Omental fat pad (tissue), 4 donors: ENCODE measurements around the gene PHC3. TPM values are rescaled to one million over a fixed set of nuclear protein-coding genes. Genes with fewer than 3 reads are reported as not detected.

Experiments used
- ATAC-seq: fragments of 150-250 bp; one replicate; pipeline ENCODE4 v1.9.1; 2016; ENCODE audit warnings: mild to moderate bottlenecking, moderate library complexity; ENCODE audit not compliant: low FRiP score
- DNase-seq: peaks from one replicate; pipeline ENCODE4 v3.0.0-alpha.2; 2019; ENCODE audit warnings: low spot score
- total RNA-seq, 4 donors: library from RNA; depleted of rRNA; stranded (reverse); fragments of >200 nt; gene quantifications; one replicate each; pipeline ENCODE4 v1.1.0, GENCODE V29; 2016
- TF ChIP-seq, protein P1 (sequence below), 3 donors: fragments of 450-650 bp; IDR thresholded peaks; one replicate each; pipeline ENCODE4 v1.5.1; 2016 to 2017; ENCODE audit warnings: antibody characterized with exemption in 3 of 3, mild to moderate bottlenecking in 3 of 3, moderate library complexity in 2 of 3

The PHC3 gene
- total RNA-seq, 4 donors from 2014 or later, result 48.6 to 56.7 (median 50.9) TPM

DNA sequence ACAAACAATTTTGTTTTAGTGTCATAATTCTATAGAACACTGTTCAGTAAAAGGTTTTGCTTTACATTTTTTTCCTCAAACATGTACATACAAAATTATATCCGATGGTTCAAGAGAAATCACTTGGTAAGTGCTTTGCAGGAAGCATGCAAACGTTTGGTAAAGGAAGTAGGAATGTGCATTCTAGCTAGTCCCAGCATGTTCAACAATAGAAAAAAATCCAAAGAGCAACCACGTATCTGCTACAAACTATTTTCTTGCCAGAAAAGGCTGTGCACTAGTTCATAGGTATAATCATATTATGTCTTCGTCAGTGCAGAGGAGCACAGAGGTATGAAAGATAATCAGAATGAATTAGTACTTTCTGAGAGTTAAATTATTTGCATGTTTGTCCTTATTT, 85.8 kb downstream of the PHC3 start:
- no peak for DNase-seq
- ATAC-seq, result no peak
- TF ChIP-seq, protein P1, sequence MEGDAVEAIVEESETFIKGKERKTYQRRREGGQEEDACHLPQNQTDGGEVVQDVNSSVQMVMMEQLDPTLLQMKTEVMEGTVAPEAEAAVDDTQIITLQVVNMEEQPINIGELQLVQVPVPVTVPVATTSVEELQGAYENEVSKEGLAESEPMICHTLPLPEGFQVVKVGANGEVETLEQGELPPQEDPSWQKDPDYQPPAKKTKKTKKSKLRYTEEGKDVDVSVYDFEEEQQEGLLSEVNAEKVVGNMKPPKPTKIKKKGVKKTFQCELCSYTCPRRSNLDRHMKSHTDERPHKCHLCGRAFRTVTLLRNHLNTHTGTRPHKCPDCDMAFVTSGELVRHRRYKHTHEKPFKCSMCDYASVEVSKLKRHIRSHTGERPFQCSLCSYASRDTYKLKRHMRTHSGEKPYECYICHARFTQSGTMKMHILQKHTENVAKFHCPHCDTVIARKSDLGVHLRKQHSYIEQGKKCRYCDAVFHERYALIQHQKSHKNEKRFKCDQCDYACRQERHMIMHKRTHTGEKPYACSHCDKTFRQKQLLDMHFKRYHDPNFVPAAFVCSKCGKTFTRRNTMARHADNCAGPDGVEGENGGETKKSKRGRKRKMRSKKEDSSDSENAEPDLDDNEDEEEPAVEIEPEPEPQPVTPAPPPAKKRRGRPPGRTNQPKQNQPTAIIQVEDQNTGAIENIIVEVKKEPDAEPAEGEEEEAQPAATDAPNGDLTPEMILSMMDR (IDR thresholded peaks at IDR 0.05), result no peak

DNA sequence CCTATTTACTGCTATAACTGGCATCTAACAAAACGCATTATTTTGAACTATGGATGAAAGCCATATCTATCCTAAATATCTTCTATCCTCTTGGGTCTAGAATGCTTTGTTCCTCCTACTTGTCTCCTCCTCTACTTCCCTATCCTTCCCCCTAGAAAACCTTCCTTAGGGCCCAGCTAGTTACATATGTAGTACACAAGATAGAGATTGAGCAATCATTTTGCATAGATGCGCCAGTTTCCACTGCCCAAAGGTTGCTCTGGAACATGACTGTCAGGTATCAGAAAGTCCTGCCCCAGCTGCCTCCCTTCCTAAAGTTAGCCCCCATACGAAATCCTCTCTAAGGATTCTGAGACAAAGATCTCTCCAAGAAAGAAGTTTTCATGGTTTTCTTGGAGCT, 88.6 kb downstream of the PHC3 start:
- DNase-seq (no peak), ATAC-seq (no peak)
- TF ChIP-seq, protein P1 (IDR thresholded peaks at IDR 0.05), result no peak

DNA sequence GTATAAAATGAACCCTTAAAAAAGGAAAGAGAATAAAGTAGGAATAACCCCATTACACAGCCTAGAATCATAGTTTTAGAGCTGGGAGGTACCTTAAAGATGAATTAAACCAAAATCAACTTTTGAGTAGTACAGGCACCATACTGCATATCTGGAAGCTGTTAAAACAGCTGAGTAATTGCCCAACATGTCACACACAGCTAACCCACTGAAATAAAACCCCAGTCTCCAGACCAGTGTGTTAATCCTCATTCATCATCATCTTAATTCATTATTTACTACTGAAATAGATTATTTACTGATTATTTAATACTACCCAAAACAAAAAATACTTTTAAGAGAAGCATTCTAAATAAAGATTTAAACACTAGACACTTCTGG, 90.9 kb downstream of the PHC3 start:
- no peak for ATAC-seq
- TF ChIP-seq, protein P1 (IDR thresholded peaks at IDR 0.05), result no peak
- DNase-seq, result no peak

DNA sequence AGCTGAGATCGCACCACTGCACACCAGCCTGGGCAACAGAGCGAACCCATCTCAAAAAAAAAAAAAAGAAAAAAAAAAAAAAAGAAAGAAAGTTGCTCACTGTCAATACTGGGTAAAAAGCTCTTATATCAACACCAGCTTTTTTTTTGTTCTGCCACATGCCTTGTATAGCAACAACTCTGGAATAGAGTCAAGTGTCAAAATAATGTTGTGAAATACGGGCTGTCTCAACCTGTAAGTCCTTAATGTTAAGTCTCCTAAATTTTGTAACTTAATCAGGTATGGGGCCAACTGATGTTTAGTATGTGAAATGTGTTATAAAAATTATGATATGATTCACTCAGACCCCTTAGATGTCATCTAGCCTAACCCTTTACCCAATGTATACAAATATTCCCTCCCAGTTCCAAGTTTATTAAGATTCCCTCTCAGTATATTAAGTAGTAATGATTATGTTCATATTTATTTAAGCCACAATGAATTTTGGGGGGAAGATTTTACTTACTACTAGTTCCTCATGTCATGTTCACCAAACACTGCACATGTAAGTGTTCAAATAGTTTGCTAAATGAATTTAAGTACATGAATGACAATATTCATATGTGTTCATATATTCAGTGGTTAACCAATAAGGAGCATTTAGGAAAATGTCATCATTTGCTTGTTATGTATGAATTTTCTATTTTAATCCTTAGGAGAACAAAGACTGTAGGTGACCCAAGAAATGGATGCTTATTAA, 91.5 kb downstream of the PHC3 start:
- TF ChIP-seq, protein P1 (IDR thresholded peaks at IDR 0.05), result no peak
- no peak for ATAC-seq
- no peak for DNase-seq

DNA sequence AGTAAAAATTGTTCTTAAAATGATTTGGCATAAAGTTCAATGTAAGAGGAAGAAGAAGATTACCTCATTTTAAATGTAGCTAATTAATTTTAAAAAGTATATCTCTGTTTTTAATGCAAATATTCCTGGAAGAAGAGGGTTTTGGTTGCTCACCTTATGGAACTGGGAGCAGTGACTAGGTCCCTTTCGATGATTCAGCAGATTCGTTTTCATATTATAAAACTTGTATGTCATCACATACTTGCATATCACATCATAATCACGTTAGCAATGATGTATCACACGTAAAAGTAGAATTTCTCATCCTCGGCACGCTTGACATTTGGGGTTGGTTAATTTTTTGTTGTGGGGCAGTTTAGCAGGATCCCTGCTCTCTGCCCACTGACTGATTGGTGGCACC, 96.1 kb downstream of the PHC3 start:
- TF ChIP-seq, protein P1 (IDR thresholded peaks at IDR 0.05), result no peak
- no peak for DNase-seq
- ATAC-seq, result no peak

DNA sequence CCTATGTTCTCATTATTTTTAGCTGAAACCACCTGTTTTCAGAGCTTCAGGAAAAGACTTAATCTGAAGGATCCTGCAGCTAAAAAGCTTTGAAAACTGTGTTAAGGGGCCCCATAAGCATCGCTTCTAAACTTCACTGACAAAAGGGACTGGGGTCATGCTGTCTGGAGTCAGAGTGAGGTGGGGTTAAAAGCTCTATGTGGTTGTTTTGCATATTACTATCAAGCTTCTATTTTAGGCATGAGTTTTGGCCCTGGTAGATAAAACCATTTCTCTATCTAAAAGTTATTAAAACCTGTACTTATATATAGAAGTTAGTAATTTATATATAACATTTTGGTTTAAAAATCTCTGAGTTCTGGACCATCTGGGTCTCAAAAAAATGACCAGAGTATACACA, 98.2 kb downstream of the PHC3 start:
- TF ChIP-seq, protein P1 (IDR thresholded peaks at IDR 0.05), result no peak
- DNase-seq (no peak), ATAC-seq (no peak)

DNA sequence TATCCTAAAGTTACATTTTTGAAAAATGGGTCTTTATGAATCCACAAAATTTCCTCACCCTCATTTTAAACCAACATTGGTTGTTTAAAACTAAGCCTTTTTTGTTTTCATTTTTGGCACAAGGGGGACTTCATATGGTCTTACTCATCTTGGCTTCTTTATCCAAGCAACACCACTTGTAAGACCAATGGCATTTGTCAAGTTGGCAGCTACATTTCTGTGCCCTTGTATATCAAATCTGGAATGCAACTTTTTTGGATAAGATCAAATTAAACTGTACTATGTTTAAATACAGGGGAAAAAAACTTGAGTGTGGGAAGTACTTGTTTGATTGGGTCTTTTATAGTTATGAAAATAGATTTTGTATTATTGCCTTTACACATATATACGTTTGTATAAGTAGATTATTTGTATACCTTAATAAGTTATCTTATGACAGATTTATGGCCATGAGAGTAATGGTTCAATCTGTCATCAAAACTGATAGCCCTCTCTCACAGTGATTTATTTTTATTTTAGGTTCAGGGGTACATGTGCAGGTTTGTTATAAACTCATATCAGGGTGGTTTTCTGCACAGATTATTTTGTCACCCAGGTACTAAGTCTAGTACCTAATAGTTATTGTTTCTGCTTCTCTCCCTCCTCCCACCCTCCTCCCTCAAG, 100.3 kb downstream of the PHC3 start:
- TF ChIP-seq, protein P1 (IDR thresholded peaks at IDR 0.05), result no peak
- ATAC-seq (no peak), DNase-seq (no peak)
